GM18951 (cell line): ENCODE measurements around the gene SORCS1.

Source experiments
- POLR2A ChIP-seq: IDR thresholded peaks from 4 replicates; pipeline ENCODE4 v1.6.1; 2011; ENCODE audit warnings: mild to moderate bottlenecking; ENCODE audit not compliant: insufficient read length, insufficient read depth; ENCODE audit errors: extremely low read depth
- in situ Hi-C: fragments of 300-500 bp; cut with MboI; formaldehyde crosslinking; loops from one replicate; pipeline ENCODE4 v1.12.0; 2022; ENCODE audit warnings: low sequenced_read_pairs, mixed read lengths, inconsistent platforms; ENCODE audit not compliant: unreplicated experiment

SORCS1 gene

DNA sequence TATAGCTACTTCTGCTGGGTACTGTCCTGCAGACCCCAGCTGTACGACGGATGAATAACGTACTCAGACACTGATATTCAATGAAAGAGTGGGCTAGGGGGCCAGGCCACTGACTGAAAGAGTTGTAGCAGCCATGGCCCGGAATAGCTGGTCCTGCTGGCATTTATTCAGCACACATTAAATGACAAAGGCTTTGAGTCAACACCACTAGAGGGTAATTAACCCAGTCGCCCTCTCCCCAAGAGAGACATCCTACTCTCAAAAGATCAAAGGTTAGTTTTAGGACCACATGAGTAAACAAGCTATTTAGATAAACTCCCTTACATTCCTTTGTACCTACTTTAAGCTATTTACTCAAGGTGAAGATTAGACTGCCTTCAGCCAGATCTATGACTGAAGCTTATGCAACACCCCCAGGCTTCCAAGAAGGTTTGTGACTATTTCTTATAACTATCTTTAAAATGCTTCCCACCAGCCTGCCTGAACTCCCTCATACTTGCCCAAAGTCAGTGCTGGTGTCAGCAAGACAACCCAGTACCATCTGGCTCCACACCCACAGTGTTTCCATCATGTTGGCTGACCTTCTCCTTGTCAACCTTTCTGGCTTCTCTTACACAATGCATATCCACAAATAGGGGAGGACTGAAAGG is 629.1 kb downstream of the SORCS1 start:
- in situ Hi-C loops, result no loop called here
- TF ChIP-seq POLR2A, result no peak

DNA sequence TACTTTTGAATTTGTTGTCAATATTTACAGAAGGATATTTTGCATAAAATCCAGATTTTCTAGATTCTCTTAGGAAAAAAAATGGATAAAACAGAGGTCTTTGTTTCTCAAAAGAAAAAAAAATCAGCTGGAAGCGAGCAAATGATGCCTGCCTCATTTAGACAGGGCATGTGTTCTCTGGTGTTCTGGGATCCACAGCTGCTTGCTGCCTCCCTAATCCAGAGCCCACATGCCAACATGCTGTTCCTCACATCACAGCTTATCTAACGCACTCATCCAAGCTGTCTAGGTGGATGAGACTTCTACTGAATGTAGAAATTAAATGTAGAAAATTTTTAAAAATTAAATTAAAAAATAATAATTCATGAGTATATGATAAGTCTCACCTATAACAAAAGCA is 630.1 kb downstream of the SORCS1 start:
- TF ChIP-seq POLR2A, result no peak
- in situ Hi-C loops, result no loop called here

DNA sequence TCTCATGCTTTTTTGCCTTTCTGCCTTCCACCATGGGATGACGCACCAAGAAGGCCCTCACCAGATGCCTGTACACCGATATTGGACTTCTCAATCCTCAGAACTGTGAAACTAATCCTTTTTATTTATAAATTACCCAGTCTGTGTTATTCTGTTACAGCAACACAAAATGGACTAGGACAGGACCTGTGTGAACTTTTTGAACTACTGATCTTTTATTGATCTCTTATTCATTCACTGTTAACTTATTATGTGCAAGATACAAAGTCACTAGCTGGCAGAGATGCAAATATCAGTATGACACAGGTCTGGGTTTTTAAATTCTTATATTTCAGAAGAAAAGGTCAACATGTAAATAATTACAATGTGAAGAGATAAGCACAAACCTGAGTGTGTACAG is 635.8 kb downstream of the SORCS1 start:
- no peak for TF ChIP-seq POLR2A
- in situ Hi-C loops, result no loop called here

DNA sequence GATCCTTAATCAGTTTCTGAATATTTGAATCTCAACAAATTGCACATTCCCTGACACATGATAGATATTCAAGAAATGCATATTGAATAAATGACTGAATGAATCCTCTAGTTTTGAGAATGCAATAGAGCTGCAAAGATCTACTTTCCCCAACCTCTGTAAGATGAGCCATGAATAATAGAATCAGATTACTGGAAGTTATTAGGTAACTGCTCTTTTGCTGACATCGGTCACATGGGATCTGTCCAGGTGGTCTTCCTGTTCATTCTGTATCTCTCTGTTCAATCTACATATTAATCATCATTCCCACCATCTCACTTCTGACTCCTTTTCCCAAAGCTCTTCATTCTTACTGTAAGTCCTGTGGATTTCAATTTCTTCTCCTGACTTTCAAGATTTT is 638.7 kb downstream of the SORCS1 start:
- in situ Hi-C loops, result no loop called here
- no peak for TF ChIP-seq POLR2A
